Measurements from ENCODE around the gene CD84.

DNA sequence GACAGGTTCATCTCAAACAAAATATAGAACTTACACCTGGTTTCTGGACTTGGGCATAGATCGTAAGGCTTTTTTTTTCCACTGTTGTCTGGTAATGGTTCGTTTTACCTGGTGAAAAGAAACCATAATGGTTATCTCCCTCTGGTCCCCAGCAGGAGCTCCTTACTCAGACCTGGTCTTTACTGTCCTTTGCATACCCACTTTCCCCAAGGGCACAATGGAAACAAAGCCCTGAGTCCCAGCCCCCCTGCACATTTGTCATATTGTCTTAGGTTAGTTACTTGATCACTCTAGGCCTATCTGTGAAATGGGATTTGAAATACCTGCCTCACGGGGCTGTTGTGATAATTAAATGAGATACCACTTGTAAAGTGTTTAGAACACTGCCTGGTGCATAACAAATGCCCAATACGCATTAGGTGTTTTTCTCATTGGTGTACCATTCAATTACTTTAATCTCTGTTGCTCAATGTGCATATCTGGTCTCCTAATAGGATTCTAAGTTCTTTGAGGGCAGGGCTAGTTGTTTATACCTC is 40.5 kb upstream of the CD84 start:
- TF ChIP-seq, protein P1, sequence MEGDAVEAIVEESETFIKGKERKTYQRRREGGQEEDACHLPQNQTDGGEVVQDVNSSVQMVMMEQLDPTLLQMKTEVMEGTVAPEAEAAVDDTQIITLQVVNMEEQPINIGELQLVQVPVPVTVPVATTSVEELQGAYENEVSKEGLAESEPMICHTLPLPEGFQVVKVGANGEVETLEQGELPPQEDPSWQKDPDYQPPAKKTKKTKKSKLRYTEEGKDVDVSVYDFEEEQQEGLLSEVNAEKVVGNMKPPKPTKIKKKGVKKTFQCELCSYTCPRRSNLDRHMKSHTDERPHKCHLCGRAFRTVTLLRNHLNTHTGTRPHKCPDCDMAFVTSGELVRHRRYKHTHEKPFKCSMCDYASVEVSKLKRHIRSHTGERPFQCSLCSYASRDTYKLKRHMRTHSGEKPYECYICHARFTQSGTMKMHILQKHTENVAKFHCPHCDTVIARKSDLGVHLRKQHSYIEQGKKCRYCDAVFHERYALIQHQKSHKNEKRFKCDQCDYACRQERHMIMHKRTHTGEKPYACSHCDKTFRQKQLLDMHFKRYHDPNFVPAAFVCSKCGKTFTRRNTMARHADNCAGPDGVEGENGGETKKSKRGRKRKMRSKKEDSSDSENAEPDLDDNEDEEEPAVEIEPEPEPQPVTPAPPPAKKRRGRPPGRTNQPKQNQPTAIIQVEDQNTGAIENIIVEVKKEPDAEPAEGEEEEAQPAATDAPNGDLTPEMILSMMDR (IDR thresholded peaks at IDR 0.05), result no peak
- no peak for TF ChIP-seq EZH2 (IDR thresholded peaks at IDR 0.05)
- no peak for TF ChIP-seq EZH2phosphoT487 (IDR thresholded peaks at IDR 0.05)

Measured in neural progenitor cell (in vitro differentiated cells).